Measurements from ENCODE around the gene GRPR.
"Not testable (repeated sequence)": the region's sequence is repeated elsewhere in the genome, so short reads cannot be mapped to it uniquely, and the experiment has no call there.

GRPR gene

GRCh38 chrX:16175329-16176061 lies 52.1 kb downstream of the GRPR start:
- no peak for DNase-seq (ENCODE audit: low read depth, low spot score)
- H3K27ac ChIP-seq (ENCODE audit: low read length), result no peak overlapping the region
- no CpG with 5 or more reads among the region's 3 CpGs for WGBS (ENCODE audit: insufficient coverage, insufficient read length)

GRCh38 chrX:16177260-16177659 lies 53.9 kb downstream of the GRPR start:
- Histone ChIP-seq H3K4me1 (ENCODE audit: control insufficient read depth, insufficient read depth, low read length) (no peaks in the 10 kb centered on the region), H3K4me3 (ENCODE audit: low read length) (no peak overlapping the region), H3K27me3 (ENCODE audit: control insufficient read depth, insufficient read depth, low read length) (no peaks in the 10 kb centered on the region), H3K9me3 (ENCODE audit: control insufficient read depth, insufficient read depth, low read length) (no peaks in the 10 kb centered on the region), H3K36me3 (ENCODE audit: control insufficient read depth, insufficient read depth, low read length) (no peaks in the 10 kb centered on the region), H3K27ac (ENCODE audit: low read length) (no peak overlapping the region)
- WGBS (ENCODE audit: insufficient coverage, insufficient read length), result no CpG with 5 or more reads among the region's 2 CpGs
- no peak for DNase-seq (ENCODE audit: low read depth, low spot score)

More at GRCh38 chrX:16175329-16176061, 52.1 kb downstream of the GRPR start:
- Histone ChIP-seq H3K36me3 (ENCODE audit: control insufficient read depth, insufficient read depth, low read length) (no peaks in the 10 kb centered on the region), H3K9me3 (ENCODE audit: control insufficient read depth, insufficient read depth, low read length) (no peaks in the 10 kb centered on the region), H3K27me3 (ENCODE audit: control insufficient read depth, insufficient read depth, low read length) (no peaks in the 10 kb centered on the region), H3K4me3 (ENCODE audit: low read length) (no peak overlapping the region), H3K4me1 (ENCODE audit: control insufficient read depth, insufficient read depth, low read length) (no peaks in the 10 kb centered on the region)

- not testable (repeated sequence) for DNase-seq (ENCODE audit: low read depth, low spot score); H3K27ac ChIP-seq (ENCODE audit: low read length); H3K4me1 ChIP-seq (ENCODE audit: control insufficient read depth, insufficient read depth, low read length); H3K9me3 ChIP-seq (ENCODE audit: control insufficient read depth, insufficient read depth, low read length); H3K4me3 ChIP-seq (ENCODE audit: low read length); H3K27me3 ChIP-seq (ENCODE audit: control insufficient read depth, insufficient read depth, low read length); H3K36me3 ChIP-seq (ENCODE audit: control insufficient read depth, insufficient read depth, low read length)
- WGBS (ENCODE audit: insufficient coverage, insufficient read length), result no CpG with 5 or more reads among the region's 10 CpGs
Observed at GRCh38 chrX:16183843-16184242, 60.5 kb downstream of the GRPR start.

- H3K4me1 ChIP-seq (ENCODE audit: control insufficient read depth, insufficient read depth, low read length), result peaks cover 1% of the 10 kb centered on the region; the same call in 1 of the 2 replicates
- H3K4me3 ChIP-seq (ENCODE audit: low read length), result no peak overlapping the region
- H3K36me3 ChIP-seq (ENCODE audit: control insufficient read depth, insufficient read depth, low read length), result no peaks in the 10 kb centered on the region
- peak overlapping the region; percentile 92 for H3K27ac ChIP-seq (ENCODE audit: low read length)
- DNase-seq (ENCODE audit: low read depth, low spot score), result no peak
- WGBS (ENCODE audit: insufficient coverage, insufficient read length), result no CpG with 5 or more reads among the region's 2 CpGs
- H3K9me3 ChIP-seq (ENCODE audit: control insufficient read depth, insufficient read depth, low read length), result no peaks in the 10 kb centered on the region
- H3K27me3 ChIP-seq (ENCODE audit: control insufficient read depth, insufficient read depth, low read length), result no peaks in the 10 kb centered on the region
Observed at GRCh38 chrX:16185725-16186136, 62.4 kb downstream of the GRPR start.

- DNase-seq (ENCODE audit: low read depth, low spot score), result peak; percentile 45
- WGBS (ENCODE audit: insufficient coverage, insufficient read length), result no CpG with 5 or more reads among the region's 3 CpGs
- H3K36me3 ChIP-seq (ENCODE audit: control insufficient read depth, insufficient read depth, low read length), result no peaks in the 10 kb centered on the region
- H3K27me3 ChIP-seq (ENCODE audit: control insufficient read depth, insufficient read depth, low read length), result no peaks in the 10 kb centered on the region
- H3K4me3 ChIP-seq (ENCODE audit: low read length), result no peak overlapping the region
- H3K9me3 ChIP-seq (ENCODE audit: control insufficient read depth, insufficient read depth, low read length), result no peaks in the 10 kb centered on the region
- peaks cover 1% of the 10 kb centered on the region; the same call in 1 of the 2 replicates for H3K4me1 ChIP-seq (ENCODE audit: control insufficient read depth, insufficient read depth, low read length)
- peak overlapping the region; percentile 92 for H3K27ac ChIP-seq (ENCODE audit: low read length)
Observed at GRCh38 chrX:16186380-16187007, 63.1 kb downstream of the GRPR start.

GRCh38 chrX:16187024-16187760 lies 63.8 kb downstream of the GRPR start:
- no peak for DNase-seq (ENCODE audit: low read depth, low spot score)
- Histone ChIP-seq H3K36me3 (ENCODE audit: control insufficient read depth, insufficient read depth, low read length) (no peaks in the 10 kb centered on the region), H3K4me3 (ENCODE audit: low read length) (no peak overlapping the region), H3K27me3 (ENCODE audit: control insufficient read depth, insufficient read depth, low read length) (no peaks in the 10 kb centered on the region), H3K27ac (ENCODE audit: low read length) (no peak overlapping the region), H3K9me3 (ENCODE audit: control insufficient read depth, insufficient read depth, low read length) (no peaks in the 10 kb centered on the region), H3K4me1 (ENCODE audit: control insufficient read depth, insufficient read depth, low read length) (peaks cover 1% of the 10 kb centered on the region; the same call in 1 of the 2 replicates)
- no CpG with 5 or more reads among the region's 4 CpGs for WGBS (ENCODE audit: insufficient coverage, insufficient read length)

- Histone ChIP-seq H3K27me3 (ENCODE audit: control insufficient read depth, insufficient read depth, low read length) (no peaks in the 10 kb centered on the region), H3K4me1 (ENCODE audit: control insufficient read depth, insufficient read depth, low read length) (peaks cover 1% of the 10 kb centered on the region; the same call in 1 of the 2 replicates), H3K4me3 (ENCODE audit: low read length) (no peak overlapping the region), H3K27ac (ENCODE audit: low read length) (no peak overlapping the region), H3K9me3 (ENCODE audit: control insufficient read depth, insufficient read depth, low read length) (no peaks in the 10 kb centered on the region), H3K36me3 (ENCODE audit: control insufficient read depth, insufficient read depth, low read length) (no peaks in the 10 kb centered on the region)
- WGBS (ENCODE audit: insufficient coverage, insufficient read length), result no CpG with 5 or more reads among the region's 1 CpG
- no peak for DNase-seq (ENCODE audit: low read depth, low spot score)
Observed at GRCh38 chrX:16188687-16189086, 65.3 kb downstream of the GRPR start.

GRCh38 chrX:16191605-16192004 lies 68.2 kb downstream of the GRPR start:
- Histone ChIP-seq H3K4me1 (ENCODE audit: control insufficient read depth, insufficient read depth, low read length) (no peaks in the 10 kb centered on the region; the same call in 1 of the 2 replicates), H3K4me3 (ENCODE audit: low read length) (no peak overlapping the region), H3K27ac (ENCODE audit: low read length) (no peak overlapping the region), H3K9me3 (ENCODE audit: control insufficient read depth, insufficient read depth, low read length) (no peaks in the 10 kb centered on the region), H3K27me3 (ENCODE audit: control insufficient read depth, insufficient read depth, low read length) (no peaks in the 10 kb centered on the region), H3K36me3 (ENCODE audit: control insufficient read depth, insufficient read depth, low read length) (no peaks in the 10 kb centered on the region)
- WGBS (ENCODE audit: insufficient coverage, insufficient read length), result no CpG with 5 or more reads among the region's 6 CpGs
- DNase-seq (ENCODE audit: low read depth, low spot score), result no peak

GRCh38 chrX:16196829-16197228 lies 73.5 kb downstream of the GRPR start:
- no peak for DNase-seq (ENCODE audit: low read depth, low spot score)
- no peaks in the 10 kb centered on the region for H3K27me3 ChIP-seq (ENCODE audit: control insufficient read depth, insufficient read depth, low read length)
- H3K4me1 ChIP-seq (ENCODE audit: control insufficient read depth, insufficient read depth, low read length), result peaks cover 1% of the 10 kb centered on the region; the same call in 1 of the 2 replicates
- H3K4me3 ChIP-seq (ENCODE audit: low read length), result no peak overlapping the region
- no peak overlapping the region for H3K27ac ChIP-seq (ENCODE audit: low read length)
- H3K9me3 ChIP-seq (ENCODE audit: control insufficient read depth, insufficient read depth, low read length), result no peaks in the 10 kb centered on the region
- H3K36me3 ChIP-seq (ENCODE audit: control insufficient read depth, insufficient read depth, low read length), result no peaks in the 10 kb centered on the region

GRCh38 chrX:16199343-16199742 lies 76.0 kb downstream of the GRPR start:
- DNase-seq (ENCODE audit: low read depth, low spot score), result peak; percentile 22
- WGBS (ENCODE audit: insufficient coverage, insufficient read length), result no CpG with 5 or more reads among the region's 1 CpG

More at GRCh38 chrX:16199343-16199742, 76.0 kb downstream of the GRPR start:
- H3K36me3 ChIP-seq (ENCODE audit: control insufficient read depth, insufficient read depth, low read length), result no peaks in the 10 kb centered on the region
- H3K4me3 ChIP-seq (ENCODE audit: low read length), result no peak overlapping the region
- H3K27me3 ChIP-seq (ENCODE audit: control insufficient read depth, insufficient read depth, low read length), result no peaks in the 10 kb centered on the region
- H3K9me3 ChIP-seq (ENCODE audit: control insufficient read depth, insufficient read depth, low read length), result no peaks in the 10 kb centered on the region
- no peak overlapping the region for H3K27ac ChIP-seq (ENCODE audit: low read length)
- H3K4me1 ChIP-seq (ENCODE audit: control insufficient read depth, insufficient read depth, low read length), result peaks cover 1% of the 10 kb centered on the region; the same call in 1 of the 2 replicates

Measured in iPS DF 6.9 (cell line).